ENCODE data around the gene PLOD1. TPM values are rescaled to one million over a fixed set of nuclear protein-coding genes. Genes with fewer than 3 reads are reported as not detected.
"Not testable (repeated sequence)": the region's sequence is repeated elsewhere in the genome, so short reads cannot be mapped to it uniquely, and the experiment has no call there.

The PLOD1 gene
- total RNA-seq, 2 donors from 2014 or later, result 71.5 to 81.8 TPM

GRCh38 chr1:11903210-11903609 lies 31.3 kb upstream of the PLOD1 start:
- no peak overlapping the region for H3K4me3 ChIP-seq (ENCODE audit: low read length)
- peaks cover 13% of the 10 kb centered on the region for H3K27me3 ChIP-seq (ENCODE audit: control insufficient read depth, insufficient read depth, low read length, poor library complexity, severe bottlenecking)
- H3K9me3 Mint-ChIP-seq, result no peaks in the 10 kb centered on the region
- 91 to 100% methylated on average over 1 of the region's 1 CpG for WGBS, 2 experiments (ENCODE audit: insufficient coverage in 1 of 2, insufficient read length in 1 of 2)
- no peaks in the 10 kb centered on the region for H3K4me1 ChIP-seq (ENCODE audit: control insufficient read depth, insufficient read depth, low read length)
- H3K9me3 ChIP-seq (ENCODE audit: control insufficient read depth, low read length), result no peaks in the 10 kb centered on the region
- TF ChIP-seq CTCF (conservative IDR thresholded peaks at IDR 0.05), result no peak
- peaks cover 5% of the 10 kb centered on the region for H3K4me1 Mint-ChIP-seq
- H3K27ac ChIP-seq (ENCODE audit: low read depth, low read length), result no peak overlapping the region
- no peaks in the 10 kb centered on the region for H3K36me3 ChIP-seq (ENCODE audit: control insufficient read depth, insufficient read depth, low read length)
- H3K4me3 Mint-ChIP-seq, result no peak overlapping the region
- H3K36me3 Mint-ChIP-seq (ENCODE audit: low read depth), result no peaks in the 10 kb centered on the region
- no peak for DNase-seq
- H3K9ac ChIP-seq (ENCODE audit: extremely low read depth, low read length, poor library complexity, severe bottlenecking), result no peak overlapping the region
- no peak overlapping the region for H3K27ac Mint-ChIP-seq
- peaks cover 4% of the 10 kb centered on the region for H3K27me3 Mint-ChIP-seq (ENCODE audit: insufficient read depth)

GRCh38 chr1:11904156-11904555 lies 30.4 kb upstream of the PLOD1 start:
- not testable (repeated sequence) for H3K9me3 Mint-ChIP-seq; H3K4me3 Mint-ChIP-seq; H3K27ac Mint-ChIP-seq; H3K27me3 Mint-ChIP-seq (ENCODE audit: insufficient read depth); H3K4me3 ChIP-seq (ENCODE audit: low read length); H3K9ac ChIP-seq (ENCODE audit: extremely low read depth, low read length, poor library complexity, severe bottlenecking); H3K27ac ChIP-seq (ENCODE audit: low read depth, low read length); H3K27me3 ChIP-seq (ENCODE audit: control insufficient read depth, insufficient read depth, low read length, poor library complexity, severe bottlenecking); H3K36me3 ChIP-seq (ENCODE audit: control insufficient read depth, insufficient read depth, low read length); H3K4me1 ChIP-seq (ENCODE audit: control insufficient read depth, insufficient read depth, low read length); H3K9me3 ChIP-seq (ENCODE audit: control insufficient read depth, low read length); H3K36me3 Mint-ChIP-seq (ENCODE audit: low read depth); H3K4me1 Mint-ChIP-seq; DNase-seq
- 90 to 93% methylated on average over 5 of the region's 5 CpGs for whole genome bisulfite sequencing, 2 experiments (ENCODE audit: insufficient coverage in 1 of 2, insufficient read length in 1 of 2)

GRCh38 chr1:11904978-11905377 lies 29.5 kb upstream of the PLOD1 start:
- no peaks in the 10 kb centered on the region for H3K36me3 ChIP-seq (ENCODE audit: control insufficient read depth, insufficient read depth, low read length)
- Mint-ChIP-seq H3K27me3 (ENCODE audit: insufficient read depth) (no peaks in the 10 kb centered on the region), H3K9me3 (no peaks in the 10 kb centered on the region), H3K4me1 (peaks cover 5% of the 10 kb centered on the region), H3K27ac (no peak overlapping the region), H3K4me3 (no peak overlapping the region), H3K36me3 (ENCODE audit: low read depth) (no peaks in the 10 kb centered on the region)
- no peak for DNase-seq
- H3K27ac ChIP-seq (ENCODE audit: low read depth, low read length), result no peak overlapping the region
- H3K27me3 ChIP-seq (ENCODE audit: control insufficient read depth, insufficient read depth, low read length, poor library complexity, severe bottlenecking), result no peaks in the 10 kb centered on the region
- no peak for TF ChIP-seq CTCF (conservative IDR thresholded peaks at IDR 0.05)
- H3K4me3 ChIP-seq (ENCODE audit: low read length), result no peak overlapping the region
- H3K9ac ChIP-seq (ENCODE audit: extremely low read depth, low read length, poor library complexity, severe bottlenecking), result no peak overlapping the region
- 91 to 92% methylated on average over 3 to 5 of the region's 5 CpGs for WGBS, 2 experiments (ENCODE audit: insufficient coverage in 1 of 2, insufficient read length in 1 of 2)
- no peaks in the 10 kb centered on the region for H3K4me1 ChIP-seq (ENCODE audit: control insufficient read depth, insufficient read depth, low read length)
- H3K9me3 ChIP-seq (ENCODE audit: control insufficient read depth, low read length), result no peaks in the 10 kb centered on the region

GRCh38 chr1:11906870-11907269 lies 27.6 kb upstream of the PLOD1 start:
- no peak overlapping the region for H3K9ac ChIP-seq (ENCODE audit: extremely low read depth, low read length, poor library complexity, severe bottlenecking)
- H3K4me3 Mint-ChIP-seq, result no peak overlapping the region
- H3K36me3 ChIP-seq (ENCODE audit: control insufficient read depth, insufficient read depth, low read length), result no peaks in the 10 kb centered on the region
- no peak for TF ChIP-seq CTCF (conservative IDR thresholded peaks at IDR 0.05)
- WGBS, 2 experiments (ENCODE audit: insufficient coverage in 1 of 2, insufficient read length in 1 of 2), result 76 to 78% methylated on average over 6 to 10 of the region's 10 CpGs
- H3K9me3 Mint-ChIP-seq, result no peaks in the 10 kb centered on the region
- H3K4me3 ChIP-seq (ENCODE audit: low read length), result no peak overlapping the region
- no peak for DNase-seq
- H3K27ac ChIP-seq (ENCODE audit: low read depth, low read length), result no peak overlapping the region
- no peaks in the 10 kb centered on the region for H3K36me3 Mint-ChIP-seq (ENCODE audit: low read depth)
- H3K4me1 Mint-ChIP-seq, result peaks cover 5% of the 10 kb centered on the region
- no peaks in the 10 kb centered on the region for H3K27me3 ChIP-seq (ENCODE audit: control insufficient read depth, insufficient read depth, low read length, poor library complexity, severe bottlenecking)
- no peaks in the 10 kb centered on the region for H3K4me1 ChIP-seq (ENCODE audit: control insufficient read depth, insufficient read depth, low read length)
- H3K27me3 Mint-ChIP-seq (ENCODE audit: insufficient read depth), result no peaks in the 10 kb centered on the region
- H3K9me3 ChIP-seq (ENCODE audit: control insufficient read depth, low read length), result no peaks in the 10 kb centered on the region
- no peak overlapping the region for H3K27ac Mint-ChIP-seq

Measured in endodermal cell (in vitro differentiated cells).